ENCODE data around the gene KRTAP10-10.
"Not testable (repeated sequence)": the region's sequence is repeated elsewhere in the genome, so short reads cannot be mapped to it uniquely, and the experiment has no call there.

Gene KRTAP10-10

DNA sequence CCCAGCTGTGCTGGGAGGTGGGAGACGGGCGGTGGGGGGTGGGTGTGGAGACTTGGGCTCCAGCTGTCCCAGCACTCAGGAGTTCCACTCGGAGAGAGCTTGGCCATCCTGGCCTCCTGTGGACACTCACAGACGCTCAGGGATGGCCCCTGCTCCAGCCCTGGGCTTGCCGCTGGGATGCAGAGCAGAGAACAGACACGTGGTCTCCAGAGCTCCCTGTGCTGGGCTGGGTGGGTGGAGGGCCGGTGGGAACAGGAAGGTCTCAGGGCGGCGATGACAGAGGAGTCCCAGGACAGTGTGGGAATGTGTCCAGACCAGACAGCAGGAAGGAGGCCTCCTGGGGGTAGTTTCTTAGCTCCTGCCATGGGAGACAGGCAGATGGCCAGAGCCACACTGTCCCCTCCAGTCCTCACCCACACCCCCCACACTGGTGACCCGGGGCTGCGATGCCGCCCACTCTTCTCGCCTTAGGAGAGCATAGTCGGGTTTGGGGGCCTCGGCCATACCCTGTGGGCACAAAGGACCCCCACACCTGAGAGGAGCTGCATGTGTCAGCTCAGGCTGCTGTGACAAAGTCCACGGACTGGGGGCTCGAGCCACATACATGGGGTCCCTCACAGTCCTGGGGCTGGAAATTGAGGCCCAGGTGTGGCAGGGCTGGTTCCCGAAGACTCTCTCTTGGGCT lies 8.3 kb upstream of the KRTAP10-10 start:
- no peak for DNase-seq (ENCODE audit: extremely low read depth, low read depth)
- TF ChIP-seq, protein P1, sequence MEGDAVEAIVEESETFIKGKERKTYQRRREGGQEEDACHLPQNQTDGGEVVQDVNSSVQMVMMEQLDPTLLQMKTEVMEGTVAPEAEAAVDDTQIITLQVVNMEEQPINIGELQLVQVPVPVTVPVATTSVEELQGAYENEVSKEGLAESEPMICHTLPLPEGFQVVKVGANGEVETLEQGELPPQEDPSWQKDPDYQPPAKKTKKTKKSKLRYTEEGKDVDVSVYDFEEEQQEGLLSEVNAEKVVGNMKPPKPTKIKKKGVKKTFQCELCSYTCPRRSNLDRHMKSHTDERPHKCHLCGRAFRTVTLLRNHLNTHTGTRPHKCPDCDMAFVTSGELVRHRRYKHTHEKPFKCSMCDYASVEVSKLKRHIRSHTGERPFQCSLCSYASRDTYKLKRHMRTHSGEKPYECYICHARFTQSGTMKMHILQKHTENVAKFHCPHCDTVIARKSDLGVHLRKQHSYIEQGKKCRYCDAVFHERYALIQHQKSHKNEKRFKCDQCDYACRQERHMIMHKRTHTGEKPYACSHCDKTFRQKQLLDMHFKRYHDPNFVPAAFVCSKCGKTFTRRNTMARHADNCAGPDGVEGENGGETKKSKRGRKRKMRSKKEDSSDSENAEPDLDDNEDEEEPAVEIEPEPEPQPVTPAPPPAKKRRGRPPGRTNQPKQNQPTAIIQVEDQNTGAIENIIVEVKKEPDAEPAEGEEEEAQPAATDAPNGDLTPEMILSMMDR (IDR thresholded peaks at IDR 0.05; ENCODE audit: low read depth, low read length, missing control alignments) = no peak
- no peak overlapping the region for H3K4me3 ChIP-seq (replicated peaks; ENCODE audit: low read depth, low read length)

DNA sequence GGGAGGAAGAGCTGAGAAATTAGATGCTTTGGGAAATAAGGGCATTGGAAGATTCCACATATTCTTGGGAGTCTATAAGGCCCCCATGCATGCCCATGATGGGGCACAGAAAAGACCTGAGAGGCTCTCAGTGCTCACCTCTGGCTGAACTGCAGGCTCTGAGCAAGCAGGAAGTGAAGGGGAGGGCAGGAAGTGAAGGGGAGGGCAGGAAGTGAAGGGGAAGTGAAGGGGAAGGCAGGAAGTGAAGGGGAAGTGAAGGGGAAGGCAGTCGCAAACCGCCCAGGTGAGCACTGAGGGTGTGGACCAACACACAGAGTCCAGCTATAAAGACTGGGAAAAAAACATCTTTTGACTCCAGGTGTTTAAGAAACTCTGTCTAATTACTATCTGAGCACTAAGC lies 6.7 kb upstream of the KRTAP10-10 start:
- TF ChIP-seq, protein P1 (IDR thresholded peaks at IDR 0.05; ENCODE audit: low read depth, low read length, missing control alignments) = no peak
- DNase-seq (ENCODE audit: extremely low read depth, low read depth) = no peak
- H3K4me3 ChIP-seq (replicated peaks; ENCODE audit: low read depth, low read length) = no peak overlapping the region

DNA sequence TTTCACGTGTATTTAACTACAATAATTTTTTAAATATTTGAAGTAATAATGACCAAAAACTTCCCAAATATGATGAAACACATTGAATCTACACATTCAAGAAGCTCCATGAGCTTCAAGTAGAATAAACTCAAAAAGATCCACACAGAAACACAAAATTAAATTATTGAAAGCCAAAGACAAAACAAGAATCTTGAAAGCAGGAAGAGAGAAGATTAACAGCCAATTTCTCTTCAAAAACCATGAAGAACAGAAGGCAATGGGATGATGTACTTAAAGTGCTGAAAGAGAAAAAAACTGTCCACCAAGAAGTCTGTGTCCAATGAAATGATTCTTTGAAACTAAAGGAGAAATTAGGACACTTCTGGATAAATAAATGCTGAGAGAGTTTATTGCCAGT lies 5.1 kb upstream of the KRTAP10-10 start:
- no peak for DNase-seq (ENCODE audit: extremely low read depth, low read depth)
- H3K4me3 ChIP-seq (replicated peaks; ENCODE audit: low read depth, low read length) = no peak overlapping the region
- TF ChIP-seq, protein P1 (IDR thresholded peaks at IDR 0.05; ENCODE audit: low read depth, low read length, missing control alignments) = no peak

DNA sequence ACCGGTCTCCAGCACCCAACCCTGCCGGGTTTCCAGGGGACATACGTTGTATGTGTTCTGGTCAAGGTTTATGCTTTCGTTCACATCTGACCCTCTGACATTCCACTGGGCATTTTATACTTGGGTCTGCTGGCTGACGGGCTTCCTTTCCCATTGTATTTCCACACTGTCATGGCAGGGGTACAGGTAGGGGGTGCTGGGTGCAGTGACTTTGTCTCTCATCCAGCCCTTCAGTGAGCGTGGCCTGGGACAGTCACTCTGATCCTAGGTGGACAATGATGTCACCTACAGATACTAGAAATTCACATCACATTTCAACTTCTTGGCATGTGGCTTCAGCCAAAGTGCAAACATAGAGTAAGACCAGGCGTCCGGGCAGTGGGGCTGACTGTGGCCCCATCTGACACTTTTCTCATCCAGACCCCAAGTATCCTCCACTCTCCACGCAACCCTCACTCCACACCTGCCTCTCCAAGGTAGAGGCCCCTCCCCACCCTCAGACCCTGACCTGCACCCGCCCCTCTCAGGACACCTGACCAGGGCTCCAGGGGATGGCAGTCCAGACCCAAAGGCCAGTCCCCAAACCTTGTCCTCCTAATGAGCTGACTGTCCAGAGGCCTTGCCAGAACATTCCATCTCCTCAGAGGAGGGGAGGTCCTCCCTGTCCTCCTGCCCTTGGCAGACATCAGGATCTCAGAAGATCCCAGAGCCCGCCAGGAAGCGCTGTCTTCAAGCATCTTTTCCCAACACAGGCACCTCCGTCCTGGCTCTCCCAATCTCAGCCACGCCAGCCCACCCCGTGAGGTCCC lies 743 bp upstream of the KRTAP10-10 start:
- DNase-seq (ENCODE audit: extremely low read depth, low read depth) = no peak

DNA sequence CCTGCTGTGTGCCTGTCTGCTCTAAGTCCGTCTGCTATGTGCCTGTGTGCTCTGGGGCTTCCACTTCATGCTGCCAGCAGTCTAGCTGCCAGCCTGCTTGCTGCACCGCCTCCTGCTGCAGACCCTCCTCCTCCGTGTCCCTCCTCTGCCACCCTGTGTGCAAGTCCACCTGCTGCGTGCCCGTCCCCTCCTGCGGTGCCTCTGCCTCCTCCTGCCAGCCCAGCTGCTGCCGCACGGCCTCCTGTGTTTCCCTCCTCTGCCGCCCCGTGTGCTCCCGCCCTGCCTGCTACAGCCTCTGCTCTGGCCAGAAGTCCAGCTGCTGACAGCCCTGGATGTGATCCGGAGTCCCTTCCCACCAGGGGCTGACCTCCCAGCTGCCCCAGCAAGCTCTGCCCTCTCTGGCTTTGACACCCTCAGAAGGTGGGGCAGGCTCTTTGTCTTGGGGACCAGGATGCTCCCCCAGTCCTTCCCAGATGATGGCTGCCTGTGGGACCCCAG lies 744 bp downstream of the KRTAP10-10 start:
- not testable (repeated sequence) for DNase-seq (ENCODE audit: extremely low read depth, low read depth); H3K4me3 ChIP-seq (replicated peaks; ENCODE audit: low read depth, low read length)

More for the DNA sequence above, 743 bp upstream of the KRTAP10-10 start:
- TF ChIP-seq, protein P1 (IDR thresholded peaks at IDR 0.05; ENCODE audit: low read depth, low read length, missing control alignments) = no peak
- no peak overlapping the region for H3K4me3 ChIP-seq (replicated peaks; ENCODE audit: low read depth, low read length)

DNA sequence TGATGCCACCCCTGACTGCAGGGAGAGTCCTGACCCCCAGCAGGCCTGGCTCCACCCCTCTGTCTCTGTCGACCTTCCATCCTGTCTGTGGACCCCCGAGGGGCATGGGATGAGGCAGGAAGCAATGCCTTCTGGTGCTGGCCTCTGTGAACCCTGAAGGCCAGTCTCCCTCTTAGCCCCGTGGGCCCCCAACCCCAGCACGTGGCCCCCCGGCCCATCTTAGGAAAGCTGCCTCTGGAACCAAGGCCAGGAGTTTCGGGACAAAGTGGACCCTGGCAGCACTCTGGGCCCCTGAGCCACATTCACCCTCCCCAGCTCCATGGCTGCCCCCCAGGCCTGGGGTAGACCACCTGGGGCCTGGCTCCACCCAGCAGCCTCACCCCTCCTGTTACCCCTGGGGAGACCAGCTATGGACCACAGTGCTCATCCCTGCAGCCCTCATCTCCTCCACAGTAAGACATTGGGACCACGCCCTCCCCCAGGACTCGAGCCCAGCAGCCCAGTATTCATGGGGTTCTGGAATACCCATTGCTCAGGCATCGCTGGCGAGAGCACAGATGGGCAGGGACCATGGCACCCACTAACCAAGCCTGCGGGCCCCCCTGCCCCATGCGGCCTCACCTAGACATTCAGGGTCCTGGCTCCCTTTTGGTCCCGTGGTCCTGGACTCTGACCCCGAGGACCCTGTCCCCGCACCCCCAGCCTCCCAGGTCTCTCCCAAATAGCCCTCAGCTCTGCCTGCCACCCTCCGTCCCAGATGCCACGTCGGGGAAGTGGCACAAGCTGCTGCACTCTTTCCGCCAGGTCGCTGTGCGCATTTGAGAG lies 1.6 kb downstream of the KRTAP10-10 start:
- not testable (repeated sequence) for DNase-seq (ENCODE audit: extremely low read depth, low read depth)

DNA sequence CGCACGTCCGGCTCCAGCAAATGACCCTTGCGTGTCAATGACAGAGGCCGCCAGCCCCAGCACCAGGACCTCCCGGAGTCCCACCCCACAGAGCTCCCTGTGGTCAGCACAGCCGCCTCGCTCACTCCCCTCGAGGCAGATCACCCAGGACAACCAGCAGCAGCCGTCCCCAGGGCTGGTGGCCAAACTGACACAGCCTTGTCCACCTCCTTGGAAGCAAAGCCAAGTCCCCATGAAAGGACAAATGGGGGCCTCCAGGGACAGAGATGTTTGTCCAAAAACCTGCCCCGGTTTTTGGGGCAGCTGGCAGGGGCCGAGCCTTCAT lies 2.1 kb downstream of the KRTAP10-10 start:
- DNase-seq (ENCODE audit: extremely low read depth, low read depth) = no peak
- no peak overlapping the region for H3K4me3 ChIP-seq (replicated peaks; ENCODE audit: low read depth, low read length)
- TF ChIP-seq, protein P1 (IDR thresholded peaks at IDR 0.05; ENCODE audit: low read depth, low read length, missing control alignments) = no peak

More for the DNA sequence above, 1.6 kb downstream of the KRTAP10-10 start:
- H3K4me3 ChIP-seq (replicated peaks; ENCODE audit: low read depth, low read length) = not testable (repeated sequence)

All from HFF-Myc (cell line).